ENCODE measurements around the gene NGLY1. TPM values are rescaled to one million over a fixed set of nuclear protein-coding genes. Genes with fewer than 3 reads are reported as not detected.

Gene NGLY1
- total RNA-seq, 1 donor from 2014 or later, result 16.3 TPM

GRCh38 chr3:25748189-25748588 lies 35.1 kb downstream of the NGLY1 start:
- no peaks in the 10 kb centered on the region for H3K9me3 ChIP-seq

GRCh38 chr3:25747033-25747432 lies 36.2 kb downstream of the NGLY1 start:
- Histone ChIP-seq H3K27ac (no peak overlapping the region), H3K4me1 (no peaks in the 10 kb centered on the region), H3K36me3 (peaks cover 21 to 49% of the 10 kb centered on the region in 2 donors), H3K27me3 (no peaks in the 10 kb centered on the region), H3K4me3 (no peak overlapping the region), H3K9me3 (no peaks in the 10 kb centered on the region)
- no peak for TF ChIP-seq CTCF (IDR thresholded peaks at IDR 0.05)
- intact Hi-C loops (cut with DNase I), result no loop called here
- no peak for DNase-seq (ENCODE audit: low spot score in 2 of 2)

More at GRCh38 chr3:25748189-25748588, 35.1 kb downstream of the NGLY1 start:
- no peak for DNase-seq (ENCODE audit: low spot score in 2 of 2)
- intact Hi-C loops (cut with DNase I), result no loop called here
- H3K36me3 ChIP-seq, result peaks cover 21 to 44% of the 10 kb centered on the region in 2 donors
- no peak overlapping the region for H3K4me3 ChIP-seq
- TF ChIP-seq CTCF (IDR thresholded peaks at IDR 0.05), result no peak
- no peak overlapping the region for H3K27ac ChIP-seq
- H3K27me3 ChIP-seq, result no peaks in the 10 kb centered on the region
- no peaks in the 10 kb centered on the region for H3K4me1 ChIP-seq

- peaks cover 5 to 37% of the 10 kb centered on the region in 2 donors for H3K36me3 ChIP-seq
- no peak overlapping the region for H3K4me3 ChIP-seq
- no peaks in the 10 kb centered on the region for H3K27me3 ChIP-seq
- H3K9me3 ChIP-seq, result no peaks in the 10 kb centered on the region
- DNase-seq (ENCODE audit: low spot score in 2 of 2), result no peak
- intact Hi-C loops (cut with DNase I), result no loop called here
- no peak overlapping the region for H3K27ac ChIP-seq
- no peak for TF ChIP-seq CTCF (IDR thresholded peaks at IDR 0.05)
- H3K4me1 ChIP-seq, result no peaks in the 10 kb centered on the region
Measured at GRCh38 chr3:25744470-25744869, 38.8 kb downstream of the NGLY1 start.

- DNase-seq (ENCODE audit: low spot score in 2 of 2), result no peak
- H3K4me3 ChIP-seq, result no peak overlapping the region
- intact Hi-C loops (cut with DNase I), result no loop called here
- TF ChIP-seq CTCF (IDR thresholded peaks at IDR 0.05), result no peak
- H3K27me3 ChIP-seq, result no peaks in the 10 kb centered on the region
- peaks cover 5 to 6% of the 10 kb centered on the region in 2 donors for H3K36me3 ChIP-seq
- no peak overlapping the region for H3K27ac ChIP-seq
- H3K9me3 ChIP-seq, result no peaks in the 10 kb centered on the region
- H3K4me1 ChIP-seq, result no peaks in the 10 kb centered on the region
Measured at GRCh38 chr3:25728101-25728500, 55.1 kb downstream of the NGLY1 start.

- intact Hi-C loops (cut with DNase I), result no loop called here
- Histone ChIP-seq H3K4me3 (no peak overlapping the region), H3K27ac (no peak overlapping the region), H3K4me1 (no peaks in the 10 kb centered on the region), H3K36me3 (peaks cover under 1 to 5% of the 10 kb centered on the region in 2 donors), H3K27me3 (no peaks in the 10 kb centered on the region), H3K9me3 (no peaks in the 10 kb centered on the region)
- DNase-seq (ENCODE audit: low spot score in 2 of 2), result no peak
- TF ChIP-seq CTCF (IDR thresholded peaks at IDR 0.05), result no peak
Measured at GRCh38 chr3:25727316-25727715, 55.9 kb downstream of the NGLY1 start.

GRCh38 chr3:25725810-25726209 lies 57.4 kb downstream of the NGLY1 start:
- no peaks in the 10 kb centered on the region for H3K9me3 ChIP-seq
- H3K4me1 ChIP-seq, result no peaks in the 10 kb centered on the region
- intact Hi-C loops (cut with DNase I), result no loop called here
- H3K4me3 ChIP-seq, result no peak overlapping the region
- DNase-seq (ENCODE audit: low spot score in 2 of 2), result no peak
- H3K36me3 ChIP-seq, result peaks cover 0 to 5% of the 10 kb centered on the region in 2 donors
- TF ChIP-seq CTCF (IDR thresholded peaks at IDR 0.05), result no peak
- no peak overlapping the region for H3K27ac ChIP-seq
- no peaks in the 10 kb centered on the region for H3K27me3 ChIP-seq
